ENCODE measurements around the gene LMCD1. TPM values are rescaled to one million over a fixed set of nuclear protein-coding genes. Genes with fewer than 3 reads are reported as not detected.
A peak's percentile ranks its signal among the peaks of the same experiment; 100 is the strongest.

Gene LMCD1
- total RNA-seq, 1 experiment from 2014 or later, result 31.8 TPM

GRCh38 chr3:8532251-8532871 lies 30.7 kb downstream of the LMCD1 start:
- DNase-seq (ENCODE audit: low read depth), result peak; percentile 43

GRCh38 chr3:8536096-8537056 lies 34.8 kb downstream of the LMCD1 start:
- DNase-seq (ENCODE audit: low read depth), result peak; percentile 48

- DNase-seq (ENCODE audit: low read depth), result no peak
Observed at GRCh38 chr3:8537440-8537839, 35.8 kb downstream of the LMCD1 start.

GRCh38 chr3:8538223-8538622 lies 36.6 kb downstream of the LMCD1 start:
- no peak for DNase-seq (ENCODE audit: low read depth)

- peak; percentile 66 for DNase-seq (ENCODE audit: low read depth)
Observed at GRCh38 chr3:8538913-8539312, 37.3 kb downstream of the LMCD1 start.

GRCh38 chr3:8539419-8539818 lies 37.8 kb downstream of the LMCD1 start:
- DNase-seq (ENCODE audit: low read depth), result peak; percentile 89

GRCh38 chr3:8540456-8540855 lies 38.8 kb downstream of the LMCD1 start:
- DNase-seq (ENCODE audit: low read depth), result no peak

GRCh38 chr3:8541486-8541885 lies 39.9 kb downstream of the LMCD1 start:
- no peak for DNase-seq (ENCODE audit: low read depth)

GRCh38 chr3:8542190-8543135 lies 40.8 kb downstream of the LMCD1 start:
- DNase-seq (ENCODE audit: low read depth), result peak; percentile 55

GRCh38 chr3:8546609-8547008 lies 45.0 kb downstream of the LMCD1 start:
- DNase-seq (ENCODE audit: low read depth), result no peak

- no peak for DNase-seq (ENCODE audit: low read depth)
Observed at GRCh38 chr3:8548502-8549275, 47.1 kb downstream of the LMCD1 start.

- no peak for DNase-seq (ENCODE audit: low read depth)
Observed at GRCh38 chr3:8549354-8549753, 47.7 kb downstream of the LMCD1 start.

GRCh38 chr3:8550611-8551010 lies 49.0 kb downstream of the LMCD1 start:
- DNase-seq (ENCODE audit: low read depth), result no peak

GRCh38 chr3:8552223-8552762 lies 50.7 kb downstream of the LMCD1 start:
- DNase-seq (ENCODE audit: low read depth), result no peak

GRCh38 chr3:8553405-8553804 lies 51.8 kb downstream of the LMCD1 start:
- no peak for DNase-seq (ENCODE audit: low read depth)

GRCh38 chr3:8554696-8555095 lies 53.1 kb downstream of the LMCD1 start:
- DNase-seq (ENCODE audit: low read depth), result no peak

- DNase-seq (ENCODE audit: low read depth), result peak; percentile 99
Observed at GRCh38 chr3:8555113-8555661, 53.6 kb downstream of the LMCD1 start.

GRCh38 chr3:8555725-8556472 lies 54.3 kb downstream of the LMCD1 start:
- DNase-seq (ENCODE audit: low read depth), result no peak

- no peak for DNase-seq (ENCODE audit: low read depth)
Observed at GRCh38 chr3:8556473-8556869, 54.8 kb downstream of the LMCD1 start.

GRCh38 chr3:8557298-8557697 lies 55.7 kb downstream of the LMCD1 start:
- no peak for DNase-seq (ENCODE audit: low read depth)

Measured in RPMI7951 (cell line).